HG03135 (cell line): Measurements from ENCODE around the gene CASKIN2.

Experiments used
- ATAC-seq: cut with Tn5 transposase; IDR thresholded peaks from one replicate; pipeline ENCODE4 v1.9.1; 2021; ENCODE audit warnings: mild to moderate bottlenecking, moderate library complexity; ENCODE audit not compliant: unreplicated experiment

The CASKIN2 gene

GRCh38 chr17:75506888-75507287 is 8.4 kb downstream of the CASKIN2 start:
- no peak for ATAC-seq

- ATAC-seq: no peak
Observed at GRCh38 chr17:75506134-75506533, 9.2 kb downstream of the CASKIN2 start.

GRCh38 chr17:75505640-75506039 is 9.7 kb downstream of the CASKIN2 start:
- ATAC-seq: no peak

GRCh38 chr17:75505152-75505409 is 10.3 kb downstream of the CASKIN2 start:
- ATAC-seq: no peak

- ATAC-seq: no peak
Observed at GRCh38 chr17:75504347-75505151, 10.8 kb downstream of the CASKIN2 start.

GRCh38 chr17:75503976-75504346 is 11.4 kb downstream of the CASKIN2 start:
- ATAC-seq: no peak

GRCh38 chr17:75503337-75503950 is 11.9 kb downstream of the CASKIN2 start:
- no peak for ATAC-seq

- no peak for ATAC-seq
Observed at GRCh38 chr17:75502721-75503329, 12.5 kb downstream of the CASKIN2 start.

- ATAC-seq: no peak
Observed at GRCh38 chr17:75502072-75502720, 13.1 kb downstream of the CASKIN2 start.

- ATAC-seq: no peak
Observed at GRCh38 chr17:75501378-75502071, 13.8 kb downstream of the CASKIN2 start.

GRCh38 chr17:75500419-75501216 is 14.7 kb downstream of the CASKIN2 start:
- no peak for ATAC-seq

GRCh38 chr17:75499313-75500022 is 15.9 kb downstream of the CASKIN2 start:
- ATAC-seq: no peak

- ATAC-seq: no peak
Observed at GRCh38 chr17:75498726-75499213, 16.6 kb downstream of the CASKIN2 start.

- ATAC-seq: no peak
Observed at GRCh38 chr17:75498039-75498725, 17.2 kb downstream of the CASKIN2 start.

- no peak for ATAC-seq
Observed at GRCh38 chr17:75496005-75496404, 19.3 kb downstream of the CASKIN2 start.

- no peak for ATAC-seq
Observed at GRCh38 chr17:75494326-75494877, 20.9 kb downstream of the CASKIN2 start.

GRCh38 chr17:75493476-75494129 is 21.7 kb downstream of the CASKIN2 start:
- ATAC-seq: no peak

GRCh38 chr17:75492555-75493168 is 22.7 kb downstream of the CASKIN2 start:
- ATAC-seq: no peak
